LNCAP (cell line): ENCODE results near the gene FGF3.

Experiments used
- TF ChIP-seq, protein P1 (sequence below): fragments of 450-650 bp; IDR thresholded peaks from 2 replicates; pipeline ENCODE4 v1.5.1; 2017; ENCODE audit warnings: mild to moderate bottlenecking

Gene FGF3

DNA sequence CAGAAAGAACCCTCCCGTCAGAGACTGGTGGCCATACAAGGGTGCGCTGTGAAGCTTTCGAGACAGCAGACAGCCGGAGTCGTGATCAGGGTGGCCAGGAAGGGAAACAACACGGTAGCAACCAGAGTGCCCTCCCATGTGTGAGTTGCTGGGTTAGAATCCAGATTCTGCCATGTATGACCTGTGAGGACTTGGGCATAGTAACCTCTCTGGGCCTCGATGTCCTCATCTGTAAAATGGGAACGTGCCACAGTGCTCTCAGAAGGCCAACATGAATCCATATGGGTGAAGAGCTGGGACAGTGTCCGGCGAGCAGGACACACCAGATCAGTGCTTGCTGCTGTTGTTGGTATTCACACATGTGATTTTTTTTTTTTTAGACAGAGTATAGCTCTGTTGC lies 7.6 kb upstream of the FGF3 start:
- TF ChIP-seq, protein P1, sequence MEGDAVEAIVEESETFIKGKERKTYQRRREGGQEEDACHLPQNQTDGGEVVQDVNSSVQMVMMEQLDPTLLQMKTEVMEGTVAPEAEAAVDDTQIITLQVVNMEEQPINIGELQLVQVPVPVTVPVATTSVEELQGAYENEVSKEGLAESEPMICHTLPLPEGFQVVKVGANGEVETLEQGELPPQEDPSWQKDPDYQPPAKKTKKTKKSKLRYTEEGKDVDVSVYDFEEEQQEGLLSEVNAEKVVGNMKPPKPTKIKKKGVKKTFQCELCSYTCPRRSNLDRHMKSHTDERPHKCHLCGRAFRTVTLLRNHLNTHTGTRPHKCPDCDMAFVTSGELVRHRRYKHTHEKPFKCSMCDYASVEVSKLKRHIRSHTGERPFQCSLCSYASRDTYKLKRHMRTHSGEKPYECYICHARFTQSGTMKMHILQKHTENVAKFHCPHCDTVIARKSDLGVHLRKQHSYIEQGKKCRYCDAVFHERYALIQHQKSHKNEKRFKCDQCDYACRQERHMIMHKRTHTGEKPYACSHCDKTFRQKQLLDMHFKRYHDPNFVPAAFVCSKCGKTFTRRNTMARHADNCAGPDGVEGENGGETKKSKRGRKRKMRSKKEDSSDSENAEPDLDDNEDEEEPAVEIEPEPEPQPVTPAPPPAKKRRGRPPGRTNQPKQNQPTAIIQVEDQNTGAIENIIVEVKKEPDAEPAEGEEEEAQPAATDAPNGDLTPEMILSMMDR, result no peak

DNA sequence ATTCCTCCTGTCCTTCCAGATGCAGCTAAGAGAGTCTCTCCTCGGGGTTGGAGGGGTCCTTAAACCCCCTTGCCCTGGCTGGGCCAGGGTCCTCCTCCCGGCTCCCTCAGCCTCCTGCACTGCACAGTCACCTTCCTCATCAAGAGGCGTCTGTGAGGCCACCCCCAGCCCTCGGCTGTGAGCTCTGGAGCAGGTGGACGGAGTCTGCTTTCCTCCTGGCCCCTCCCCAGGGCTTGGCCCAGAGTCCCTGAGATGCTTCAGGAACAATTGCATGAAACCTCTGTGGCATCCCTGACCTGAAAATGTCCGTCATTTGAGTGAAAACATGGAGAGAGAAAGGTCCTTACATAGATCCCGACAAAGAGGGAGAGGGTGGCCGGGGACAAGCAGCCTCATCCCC lies 6.7 kb upstream of the FGF3 start:
- TF ChIP-seq, protein P1, result no peak

DNA sequence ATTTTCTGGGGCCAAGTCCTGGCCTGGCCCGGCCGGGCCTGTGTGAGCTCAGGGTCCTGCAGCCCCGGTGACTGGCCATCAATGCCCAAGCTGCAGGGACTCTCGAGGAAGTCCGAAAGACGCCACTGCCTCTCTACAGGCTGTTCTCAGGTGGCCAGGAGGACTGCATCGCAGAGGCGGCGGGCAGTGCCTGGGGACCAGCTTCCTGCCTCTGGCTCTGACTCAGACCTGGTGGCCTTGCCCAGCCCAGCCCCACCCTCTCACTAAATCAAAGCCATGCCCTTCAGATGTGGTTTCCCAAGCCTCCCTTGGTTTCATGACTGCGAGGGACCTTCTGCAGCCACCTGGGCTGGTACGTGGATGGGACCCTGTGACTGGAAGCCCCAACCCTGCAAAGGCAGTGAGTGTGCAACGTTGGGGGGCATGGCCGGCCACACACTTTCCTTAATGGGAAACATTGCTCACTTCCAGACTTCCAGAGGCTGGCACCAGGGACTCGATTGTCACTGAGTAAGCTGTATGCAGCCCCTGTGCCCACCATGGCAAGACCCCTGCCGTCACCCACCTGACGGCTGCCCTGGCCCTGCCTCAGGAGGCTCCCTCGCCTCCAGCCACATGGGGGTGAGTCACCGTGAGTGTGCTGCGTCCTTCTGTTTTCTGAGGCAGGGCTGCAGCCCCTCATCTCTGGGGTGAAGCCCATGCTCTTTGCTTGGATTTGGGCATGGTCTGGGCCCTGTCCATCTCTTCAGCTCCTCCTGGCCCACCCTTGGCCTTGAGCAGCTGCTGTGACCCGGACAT lies 6.0 kb upstream of the FGF3 start:
- TF ChIP-seq, protein P1, result no peak

DNA sequence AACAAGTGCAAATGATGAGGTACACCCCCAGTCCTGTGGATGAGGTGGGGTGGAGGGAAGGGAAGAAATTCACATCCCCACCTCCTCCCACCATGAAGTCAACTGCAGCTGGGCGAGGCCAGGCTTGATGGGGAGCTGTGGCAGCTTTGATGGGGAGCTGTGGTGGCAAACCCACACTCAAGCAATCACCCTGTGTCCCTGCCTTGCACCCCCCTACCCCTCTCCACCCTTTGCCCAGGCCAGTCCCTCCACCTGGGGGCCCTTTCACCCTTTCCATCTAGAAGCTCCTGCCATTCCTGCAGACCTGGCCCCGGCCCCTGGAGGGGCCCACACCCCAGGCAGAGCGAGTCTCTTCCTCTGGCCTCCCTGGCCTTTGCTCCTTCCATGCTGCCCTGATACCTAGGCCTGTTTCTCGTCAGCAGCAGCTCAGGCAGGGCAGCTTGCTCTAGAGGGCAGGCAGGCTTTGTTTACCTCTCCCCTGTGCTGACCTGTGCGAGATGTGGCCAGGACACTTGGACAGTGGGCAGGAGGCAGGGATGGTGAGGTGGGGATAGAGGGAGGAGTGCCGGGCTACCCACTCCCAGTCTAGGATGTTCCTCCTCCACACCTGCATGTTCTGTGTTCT lies 4.5 kb upstream of the FGF3 start:
- TF ChIP-seq, protein P1, result no peak

DNA sequence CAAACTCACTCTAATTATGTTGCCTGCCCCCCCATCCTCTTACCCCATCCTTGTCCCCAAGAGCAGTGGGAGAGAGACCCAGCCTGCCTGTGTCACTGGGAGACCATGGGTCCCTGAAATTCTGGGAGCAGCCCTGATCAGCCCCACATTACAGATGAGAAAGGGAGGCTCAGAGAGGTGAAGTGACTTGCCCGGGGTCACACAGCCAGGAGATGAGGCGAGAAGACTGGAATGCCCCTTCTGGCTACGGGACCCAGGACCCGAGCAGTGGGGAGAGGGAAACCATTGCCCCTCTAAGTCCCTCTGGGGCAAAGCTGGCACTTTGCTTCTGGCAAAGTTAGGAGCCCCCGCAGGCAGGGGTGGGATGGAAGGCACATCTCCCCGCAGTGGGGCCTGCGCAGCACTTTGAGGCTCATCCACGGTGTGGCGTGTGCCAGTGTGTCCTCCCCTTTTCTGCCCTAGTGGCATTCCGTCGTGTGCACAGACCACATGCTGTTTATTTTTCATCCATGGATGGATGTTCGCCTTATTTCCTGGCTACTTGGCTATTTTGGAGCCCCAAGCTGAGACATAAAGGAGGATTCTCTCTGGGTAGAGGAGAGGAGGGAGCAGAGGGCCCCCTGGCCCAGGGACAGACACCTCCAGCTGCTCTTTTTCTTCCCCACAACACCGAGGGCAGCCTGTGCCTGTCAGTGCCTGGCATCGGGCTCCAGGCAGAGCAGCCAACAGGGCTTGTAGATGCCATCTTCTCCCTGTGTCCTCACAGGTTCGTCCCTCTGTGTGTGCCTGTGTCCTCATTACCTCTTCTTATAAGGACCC lies 3.7 kb upstream of the FGF3 start:
- TF ChIP-seq, protein P1, result no peak

DNA sequence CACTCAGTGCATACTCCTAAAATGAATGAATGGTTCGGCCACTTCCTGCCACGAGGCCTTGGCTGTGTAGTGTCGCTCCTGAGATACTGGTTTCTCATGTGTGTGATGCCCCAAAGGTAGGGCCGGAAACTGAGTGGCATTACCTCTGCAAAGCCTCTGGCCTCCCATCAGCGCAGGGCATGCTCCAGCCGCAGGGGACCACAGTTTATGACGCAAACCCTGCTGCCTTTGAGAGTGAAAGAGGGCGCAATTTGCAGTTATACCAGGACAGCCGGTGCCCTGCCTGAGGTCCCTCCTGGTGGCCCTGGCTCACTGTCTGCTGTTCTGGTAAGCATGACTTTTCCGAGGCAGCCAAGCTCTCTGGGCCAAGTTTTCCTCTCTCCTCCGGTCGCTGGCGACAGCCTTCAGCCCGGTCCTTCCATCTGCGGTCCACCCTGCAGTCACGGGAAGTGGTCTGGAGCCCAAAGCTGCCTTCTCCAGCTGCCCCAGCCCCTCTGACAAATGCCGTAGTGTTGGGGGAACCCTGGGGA lies 2.4 kb upstream of the FGF3 start:
- TF ChIP-seq, protein P1, result no peak

DNA sequence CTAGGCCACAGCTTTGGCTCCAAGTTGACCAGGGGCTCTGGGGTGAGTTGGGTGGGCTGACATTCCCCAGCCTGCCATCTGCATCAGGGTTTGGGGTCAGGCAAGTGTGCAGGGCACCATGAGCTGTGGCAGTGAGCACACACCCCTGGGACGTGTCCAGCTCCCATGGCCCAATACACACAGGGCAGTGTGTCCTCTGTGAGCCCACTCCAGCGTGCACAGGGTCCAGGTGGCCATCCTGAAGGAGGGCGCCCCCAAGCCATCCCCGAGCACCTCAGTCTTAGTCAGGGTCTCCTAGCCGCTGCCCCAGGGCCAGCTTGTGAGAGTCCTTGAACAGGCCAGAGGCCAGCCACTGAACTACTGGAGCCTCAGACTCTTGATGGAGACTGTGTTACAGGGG lies 1.2 kb upstream of the FGF3 start:
- TF ChIP-seq, protein P1, result no peak
